Activated T-cell treated with anti-CD3 and anti-CD28 coated beads for 1 hour (primary cell): ENCODE measurements around the gene OR13C4.
"Not testable (repeated sequence)": the region's sequence is repeated elsewhere in the genome, so short reads cannot be mapped to it uniquely, and the experiment has no call there.

Experiments
- DNase-seq: peaks from one replicate; pipeline ENCODE4 v3.0.0-alpha.2; 2020; ENCODE audit warnings: low read depth

OR13C4 gene

GRCh38 chr9:104527109-104527508 lies at the start of gene OR13C4:
Gene OR13C4 (minus strand): TSS chr9:104527209. CDS start chr9:104527209, 0 bp downstream.
- DNase-seq, result no peak

GRCh38 chr9:104575456-104575855 lies 48.4 kb upstream of the OR13C4 start:
- no peak for DNase-seq

DNA sequence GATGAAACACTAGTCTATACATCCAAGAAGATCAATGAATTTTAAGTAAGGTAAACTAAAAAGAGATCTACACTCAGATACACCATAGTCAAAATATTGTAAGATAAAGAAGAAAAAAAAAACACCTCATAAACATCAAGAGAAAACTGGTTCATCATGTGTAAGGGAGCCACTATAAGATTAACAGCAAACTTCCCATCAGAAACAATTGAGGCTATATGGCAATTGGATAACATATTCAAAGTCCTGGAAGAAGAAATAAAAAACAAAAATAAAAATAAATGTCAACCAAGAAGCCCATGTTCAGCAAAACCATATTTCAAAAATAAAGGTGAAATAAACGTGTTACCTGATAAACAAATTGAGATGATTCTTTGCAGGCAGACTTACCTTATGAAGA lies 45.6 kb upstream of the OR13C4 start:
- DNase-seq, result no peak

DNA sequence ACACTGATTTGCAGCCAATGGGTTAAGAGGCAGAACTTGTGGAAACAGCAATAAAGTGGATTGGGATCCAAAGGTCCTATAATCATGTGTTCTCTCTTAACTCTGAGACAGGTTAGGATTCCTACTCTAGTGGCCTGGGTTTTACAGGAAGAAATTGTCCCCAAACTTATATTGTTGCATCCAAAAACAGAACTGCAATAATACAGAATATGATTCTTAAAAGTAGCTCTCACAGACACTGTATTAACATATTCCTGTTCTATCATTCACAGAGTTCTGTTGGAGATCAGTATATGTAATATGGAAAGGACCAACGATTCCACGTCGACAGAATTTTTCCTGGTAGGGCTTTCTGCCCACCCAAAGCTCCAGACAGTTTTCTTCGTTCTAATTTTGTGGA lies 41.9 kb upstream of the OR13C4 start, which contains the start of gene OR13C8:
Gene OR13C8 (plus strand): TSS at position 301 of the 400 bp plus-strand sequence. CDS start 0 bp downstream, at position 301.
- DNase-seq, result no peak

DNA sequence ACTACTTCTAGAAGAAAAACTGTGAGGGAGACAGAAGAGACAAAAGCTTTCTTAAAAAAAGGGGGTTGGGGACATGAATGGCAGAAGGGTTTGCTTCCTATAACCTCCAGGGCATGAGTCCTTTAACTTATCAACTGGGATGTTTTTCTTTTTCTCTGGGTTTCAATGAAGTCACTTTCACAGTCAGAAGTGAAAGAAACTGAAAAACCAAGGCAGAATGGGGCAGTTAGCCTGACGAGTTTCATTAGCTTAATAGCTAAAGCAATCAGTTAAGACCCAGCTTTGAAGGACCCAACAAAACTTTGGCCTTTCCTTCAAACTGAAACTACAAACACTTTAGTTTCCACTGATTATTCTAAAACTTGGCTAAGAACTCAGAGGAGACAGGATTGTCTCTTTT lies 37.3 kb upstream of the OR13C4 start:
- DNase-seq, result no peak

DNA sequence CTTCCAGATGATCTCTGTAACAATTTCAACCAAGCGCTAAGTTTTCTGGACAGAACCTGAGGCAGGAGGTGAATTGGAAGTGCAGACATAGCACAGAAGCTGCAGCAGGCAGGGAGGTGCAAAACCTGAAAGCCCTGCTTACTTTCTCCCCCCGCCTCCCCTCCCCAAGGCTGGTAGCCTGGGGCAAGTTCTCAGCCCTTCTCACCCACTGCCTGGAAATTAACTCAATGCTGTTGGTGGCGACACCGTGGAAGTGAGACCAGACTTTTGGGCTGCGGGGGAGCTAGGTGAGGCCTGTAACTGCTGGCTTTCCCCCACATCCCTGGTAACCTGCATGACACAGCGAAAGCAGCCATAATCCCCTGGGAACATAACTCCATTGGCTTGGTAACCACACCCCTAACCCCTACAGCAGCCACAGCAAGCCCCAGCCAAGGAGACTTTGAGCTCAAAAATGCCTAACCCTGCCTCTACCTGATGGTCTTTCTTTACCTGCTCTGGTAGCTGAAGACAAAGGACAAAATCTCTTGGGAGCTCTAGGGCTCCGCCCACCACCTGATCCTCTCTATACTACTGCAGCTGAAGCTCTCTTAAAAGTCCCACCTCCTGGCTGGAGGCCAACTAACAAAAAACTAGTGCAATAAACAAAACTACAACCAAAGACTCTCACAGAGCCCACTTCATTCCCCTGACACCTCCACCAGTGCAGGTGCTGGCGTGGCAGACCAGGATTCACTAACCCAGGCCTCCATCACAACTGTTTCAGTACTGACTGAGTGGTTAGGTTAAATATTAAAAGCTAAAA lies 30.0 kb upstream of the OR13C4 start:
- no peak for DNase-seq

DNA sequence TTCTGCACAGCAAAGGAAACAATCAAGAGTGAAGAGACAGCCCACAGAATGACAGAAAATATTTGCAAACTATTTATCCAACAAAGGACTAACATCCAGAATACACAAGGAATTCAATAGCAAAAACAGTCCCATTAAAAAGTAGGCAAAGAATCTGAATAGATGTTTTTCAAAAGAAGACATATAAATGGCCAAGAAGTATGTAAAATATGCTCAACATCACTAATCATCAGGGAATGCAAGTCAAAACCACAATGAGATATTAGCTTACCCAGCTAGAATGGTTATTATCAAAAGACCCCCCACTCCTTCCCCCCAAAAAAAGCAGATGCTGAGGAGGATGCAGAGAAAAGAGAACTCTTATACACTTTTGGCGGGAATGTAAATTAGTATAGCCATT lies 28.5 kb upstream of the OR13C4 start:
- DNase-seq, result no peak

DNA sequence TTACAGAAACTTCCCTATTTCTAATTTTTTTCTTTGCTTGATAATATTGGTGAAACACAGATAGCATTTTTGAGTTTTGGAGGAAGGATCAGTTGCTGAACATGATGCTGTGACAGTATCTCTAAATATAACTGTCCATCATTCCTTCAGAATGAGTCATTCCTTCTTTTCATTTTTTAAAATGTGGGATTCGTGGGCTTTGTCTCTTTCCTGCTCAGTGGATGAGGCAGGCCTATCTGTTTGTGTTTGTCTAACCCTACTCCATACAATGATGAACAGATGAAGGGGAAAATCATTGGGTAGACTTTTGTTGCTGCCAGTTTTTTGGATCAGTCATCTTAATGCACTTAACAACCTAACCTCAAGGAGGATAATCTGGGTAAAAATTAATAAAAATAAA lies 26.3 kb upstream of the OR13C4 start:
- DNase-seq, result no peak

- no peak for DNase-seq
Observed at GRCh38 chr9:104544644-104545043, 17.6 kb upstream of the OR13C4 start.

GRCh38 chr9:104539275-104539674 lies 12.3 kb upstream of the OR13C4 start:
- no peak for DNase-seq

DNA sequence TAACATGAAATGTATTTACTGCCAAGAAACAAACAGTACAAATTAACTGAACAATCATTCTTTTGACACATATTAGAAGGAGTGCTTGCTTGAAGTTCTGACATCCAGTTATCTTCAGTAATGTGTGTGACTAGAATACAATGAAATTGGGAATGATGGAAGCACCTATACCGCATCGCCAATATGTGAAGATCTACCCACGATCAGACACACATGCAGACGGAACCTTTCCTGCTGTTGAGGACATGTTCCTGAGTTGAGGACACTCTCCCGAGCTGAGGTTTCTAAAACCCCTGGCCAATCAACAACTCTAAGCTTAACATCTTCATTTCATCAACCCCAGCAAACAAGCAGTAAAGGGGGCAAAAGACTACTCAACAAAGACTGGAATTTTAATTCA lies 9.7 kb upstream of the OR13C4 start, which contains the start of gene OR13C3:
Gene OR13C3 (minus strand): TSS at position 101 of the 400 bp plus-strand sequence. CDS start 133 bp downstream, outside the sequence.
- no peak for DNase-seq

GRCh38 chr9:104520241-104520640 lies 6.8 kb downstream of the OR13C4 start:
- not testable (repeated sequence) for DNase-seq

DNA sequence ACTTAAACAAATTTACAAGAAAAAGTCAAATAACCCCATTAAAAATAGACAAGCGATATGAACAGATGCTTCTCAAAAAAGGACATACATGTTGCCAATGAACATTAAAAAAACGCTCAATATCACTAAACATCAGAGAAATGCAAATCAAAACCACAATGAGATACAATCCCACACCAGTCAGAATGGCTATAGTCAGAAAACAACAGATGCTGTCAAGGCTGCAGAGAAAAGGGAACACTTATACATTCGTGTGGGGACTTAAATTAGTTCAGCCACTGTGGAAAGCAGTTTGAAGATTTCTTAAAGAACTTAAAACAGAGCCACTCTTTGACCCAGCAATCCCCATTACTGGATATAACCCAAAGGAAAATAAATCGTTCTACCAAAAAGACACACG lies 12.1 kb downstream of the OR13C4 start:
- no peak for DNase-seq

DNA sequence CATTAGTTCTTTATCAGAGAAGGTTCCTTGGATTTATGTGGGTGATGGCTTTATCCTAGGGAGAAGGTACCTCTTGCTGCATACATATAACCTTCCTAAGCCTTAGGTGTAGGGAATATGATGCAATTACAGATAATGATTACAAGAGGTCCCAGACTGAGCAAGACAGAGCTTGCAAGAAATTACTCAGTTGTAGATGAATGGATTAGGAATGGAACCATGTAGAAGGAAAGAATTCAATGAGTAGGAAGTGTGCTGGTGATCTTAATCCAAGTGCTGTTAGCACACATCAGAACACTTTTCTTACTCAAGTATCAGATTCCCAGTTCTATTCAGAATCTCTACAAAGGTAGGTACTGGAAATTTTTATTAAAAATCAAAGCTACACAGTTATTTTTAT lies 20.4 kb downstream of the OR13C4 start:
- no peak for DNase-seq

- DNase-seq, result no peak
Observed at GRCh38 chr9:104503963-104504362, 23.0 kb downstream of the OR13C4 start, which contains the start of gene OR13F1. Gene OR13F1 (plus strand): TSS chr9:104504263. CDS start chr9:104504263, 0 bp downstream.

- no peak for DNase-seq
Observed at GRCh38 chr9:104503440-104503839, 23.6 kb downstream of the OR13C4 start.

- no peak for DNase-seq
Observed at GRCh38 chr9:104494808-104495207, 32.2 kb downstream of the OR13C4 start.

GRCh38 chr9:104485014-104485413 lies 42.0 kb downstream of the OR13C4 start:
- DNase-seq, result no peak

GRCh38 chr9:104482921-104483570 lies 44.0 kb downstream of the OR13C4 start:
- no peak for DNase-seq
